Measurements from ENCODE around the gene ORMDL3.
A peak's percentile ranks its signal among the peaks of the same experiment; 100 is the strongest.

ORMDL3 gene

GRCh38 chr17:39927101-39927928 is at the start of gene ORMDL3, which contains the start of gene LRRC3C:
Gene ORMDL3, minus strand, starts transcription at chr17:39927601. Its CDS starts 3,398 bp downstream, at chr17:39924203.
Gene LRRC3C, plus strand, starts transcription at chr17:39927732. Its CDS starts 13,792 bp downstream, at chr17:39941524.
- TF ChIP-seq CTCF (conservative IDR thresholded peaks at IDR 0.05; ENCODE audit: control insufficient read depth, insufficient read depth, low read depth, low read length), result no peak
- peak within 1 kb of the TSS; percentile 76 for H3K4me3 ChIP-seq (ENCODE audit: control insufficient read depth, low read depth, low read length)
- peak; percentile 90 for DNase-seq (ENCODE audit: low read depth)

GRCh38 chr17:39975801-39976200 is 48.4 kb upstream of the ORMDL3 start:
- H3K4me3 ChIP-seq (ENCODE audit: control insufficient read depth, low read depth, low read length), result no peak overlapping the region
- no peak for TF ChIP-seq CTCF (conservative IDR thresholded peaks at IDR 0.05; ENCODE audit: control insufficient read depth, insufficient read depth, low read depth, low read length)
- no peak for DNase-seq (ENCODE audit: low read depth)

- TF ChIP-seq CTCF (conservative IDR thresholded peaks at IDR 0.05; ENCODE audit: control insufficient read depth, insufficient read depth, low read depth, low read length), result no peak
- no peak for DNase-seq (ENCODE audit: low read depth)
- H3K4me3 ChIP-seq (ENCODE audit: control insufficient read depth, low read depth, low read length), result no peak overlapping the region
Measured at GRCh38 chr17:39974433-39974832, 47.0 kb upstream of the ORMDL3 start.

- TF ChIP-seq CTCF (conservative IDR thresholded peaks at IDR 0.05; ENCODE audit: control insufficient read depth, insufficient read depth, low read depth, low read length), result no peak
- DNase-seq (ENCODE audit: low read depth), result peak; percentile 70
Measured at GRCh38 chr17:39973496-39973895, 46.1 kb upstream of the ORMDL3 start.

GRCh38 chr17:39972271-39972670 is 44.9 kb upstream of the ORMDL3 start:
- DNase-seq (ENCODE audit: low read depth), result peak; percentile 38
- no peak overlapping the region for H3K4me3 ChIP-seq (ENCODE audit: control insufficient read depth, low read depth, low read length)
- no peak for TF ChIP-seq CTCF (conservative IDR thresholded peaks at IDR 0.05; ENCODE audit: control insufficient read depth, insufficient read depth, low read depth, low read length)

More at GRCh38 chr17:39973496-39973895, 46.1 kb upstream of the ORMDL3 start:
- no peak overlapping the region for H3K4me3 ChIP-seq (ENCODE audit: control insufficient read depth, low read depth, low read length)

GRCh38 chr17:39971076-39971603 is 43.7 kb upstream of the ORMDL3 start:
- no peak overlapping the region for H3K4me3 ChIP-seq (ENCODE audit: control insufficient read depth, low read depth, low read length)
- TF ChIP-seq CTCF (conservative IDR thresholded peaks at IDR 0.05; ENCODE audit: control insufficient read depth, insufficient read depth, low read depth, low read length), result no peak
- DNase-seq (ENCODE audit: low read depth), result no peak
